Cardiac muscle cell (in vitro differentiated cells and primary cell): ENCODE results near the gene TUBB8. TPM values are rescaled to one million over a fixed set of nuclear protein-coding genes. Genes with fewer than 3 reads are reported as not detected.
"Not testable (repeated sequence)": the region's sequence is repeated elsewhere in the genome, so short reads cannot be mapped to it uniquely, and the experiment has no call there.

Source experiments
- DNase-seq, 2 donors: peaks; one replicate each; pipeline versions ENCODE4 v3.0.0 to v3.0.0-alpha.2; 2010 to 2017; ENCODE audit warnings: low read depth in 1 of 2, low spot score in 1 of 2
- H3K27ac ChIP-seq: fragments of 200-600 bp; sonication (generic); 2 replicates; pipeline ENCODE4 v1.5.1; 2016
- H3K27me3 ChIP-seq: fragments of 200-600 bp; sonication (generic); 2 replicates; pipeline ENCODE4 v1.6.0; 2016; ENCODE audit warnings: control low read depth
- H3K36me3 ChIP-seq: fragments of 200-600 bp; sonication (generic); 2 replicates; pipeline ENCODE4 v1.5.1; 2016; ENCODE audit warnings: control low read depth
- H3K4me1 ChIP-seq: fragments of 200-600 bp; sonication (generic); 2 replicates; pipeline ENCODE4 v1.8.1; 2017; ENCODE audit warnings: low read depth, mild to moderate bottlenecking, mixed run types
- H3K4me3 ChIP-seq: fragments of 200-600 bp; sonication (generic); 2 replicates; pipeline ENCODE4 v1.5.1; 2016; ENCODE audit warnings: mild to moderate bottlenecking
- H3K9me3 ChIP-seq: fragments of 200-600 bp; sonication (generic); 2 replicates; pipeline ENCODE4 v1.5.1; 2017; ENCODE audit warnings: low read depth, mild to moderate bottlenecking, control low read depth
- polyA plus RNA-seq: library from polyadenylated mRNA; unstranded; fragments of >200 nt; fragmentation: Nextera tagmentation; extraction: Ambion mirVana; gene quantifications from 2 replicates; pipeline ENCODE4 v1.2.1, GENCODE V29; 2016
- total RNA-seq: library from RNA; depleted of rRNA; stranded (reverse); fragments of >200 nt; gene quantifications from 2 replicates; pipeline ENCODE4 v1.2.3, GENCODE V29; 2016

TUBB8 gene
- total and polyA plus RNA-seq, 2 experiments from 2014 or later: 0.36 TPM; not detected in 1

GRCh38 chr10:10261-10971, 38.7 kb downstream of the TUBB8 start:
- H3K27me3 ChIP-seq, H3K4me3 ChIP-seq, H3K4me1 ChIP-seq, H3K27ac ChIP-seq, DNase-seq, H3K36me3 ChIP-seq, H3K9me3 ChIP-seq: not testable (repeated sequence)

Other genes with a start within 250 kb of the TUBB8 start
- gene ZMYND11, start 86.2 kb upstream of the TUBB8 start, total RNA-seq: 58.7 and 65.8 TPM in 2 replicates
- 34.3 and 51.9 TPM in 2 replicates for gene ZMYND11, start 86.2 kb upstream of the TUBB8 start, polyA plus RNA-seq